Spleen (tissue), 11 donors: ENCODE results near the gene PXYLP1. TPM values are rescaled to one million over a fixed set of nuclear protein-coding genes. Genes with fewer than 3 reads are reported as not detected.

Experiments
- DNase-seq: peaks from one replicate; pipeline ENCODE4 v3.0.0-alpha.2; 2020
- H3K27ac ChIP-seq, 8 donors: fragments of 200-600 bp; sonication (generic) in 7 of 8; 1 replicate in 4 of 8; 2 replicates in 4 of 8; pipeline versions ENCODE4 v1.5.0 to v1.8.0; 2016 to 2021; ENCODE audit warnings: inconsistent platforms in 4 of 8, mild to moderate bottlenecking in 4 of 8, moderate library complexity in 1 of 8
- H3K27me3 ChIP-seq, 7 donors: fragments of 200-600 bp; sonication (generic) in 6 of 7; replicated peaks in 1 of 7; 1 replicate in 4 of 7; 2 replicates in 3 of 7; pipeline versions ENCODE4 v1.5.0 to v1.8.0; 2016 to 2021; ENCODE audit warnings: inconsistent platforms in 3 of 7, mild to moderate bottlenecking in 1 of 7
- H3K36me3 ChIP-seq, 6 donors: fragments of 200-600 bp; sonication (generic) in 5 of 6; 1 replicate in 4 of 6; 2 replicates in 2 of 6; pipeline versions ENCODE4 v1.5.0 to v1.8.0; 2016 to 2021; ENCODE audit warnings: inconsistent platforms in 2 of 6
- H3K4me1 ChIP-seq, 6 donors: fragments of 200-600 bp; sonication (generic) in 5 of 6; 1 replicate in 3 of 6; 2 replicates in 3 of 6; pipeline versions ENCODE4 v1.5.0 to v1.8.0; 2016 to 2021; ENCODE audit warnings: inconsistent platforms in 3 of 6
- H3K4me3 ChIP-seq, 8 donors: fragments of 200-600 bp; sonication (generic) in 7 of 8; 1 replicate in 4 of 8; 2 replicates in 4 of 8; pipeline versions ENCODE4 v1.5.0 to v1.8.0; 2016 to 2021; ENCODE audit warnings: inconsistent platforms in 4 of 8, mild to moderate bottlenecking in 4 of 8, moderate library complexity in 2 of 8
- H3K9me3 ChIP-seq, 8 donors: fragments of 200-600 bp; sonication (generic) in 7 of 8; 1 replicate in 4 of 8; 2 replicates in 4 of 8; pipeline versions ENCODE4 v1.5.0 to v1.8.0; 2016 to 2021; ENCODE audit warnings: inconsistent platforms in 4 of 8
- POLR2A ChIP-seq, 3 donors: fragments of 450-650 bp; IDR thresholded peaks; one replicate each; pipeline ENCODE4 v1.5.1; 2017; ENCODE audit warnings: antibody characterized with exemption in 3 of 3, mild to moderate bottlenecking in 1 of 3
- POLR2AphosphoS5 ChIP-seq, 3 donors: sonication (generic); formaldehyde crosslinking; IDR thresholded peaks; one replicate each; pipeline ENCODE4 v1.5.1; 2017; ENCODE audit warnings: antibody characterized with exemption in 3 of 3
- WGBS, 5 donors: extraction: QIAGEN DNeasy Blood & Tissue Kit in 3 of 5; methylation state at CpG; one replicate each; pipeline versions ENCODE4 v1.1.5 to v1.1.7; 2013 to 2018; 5-methylcytosine and 5-hydroxymethylcytosine counted together
- intact Hi-C: fragments of 100-400 bp; cut with DNase I; formaldehyde crosslinking; loops from one replicate; pipeline ENCODE4 v1.15.0; 2023; ENCODE audit warnings: low total_unique reads
- polyA plus RNA-seq, 3 donors: library from polyadenylated mRNA; stranded (reverse); fragments of 200-250 nt; gene quantifications; one replicate each; pipeline ENCODE4 v1.2.1, GENCODE V29; 2013
- total RNA-seq, 7 donors: library from RNA; depleted of rRNA in 3 of 7; stranded (reverse); fragments of >200 nt in 3 of 7; fragmentation: NEBNext Ultra II Directional in 4 of 7; extraction: Animal tissue kit (Norgen Biotek cat#: 25700) in 4 of 7; gene quantifications; one replicate each; pipeline versions ENCODE4 v1.1.0 to v1.2.1, GENCODE V29; 2016 to 2021
- TF ChIP-seq, protein P1 (sequence below), 11 experiments: fragments of 200-600 bp in 7 of 11; fragments of 450-650 bp in 4 of 11; sonication (generic) in 4 of 11; IDR thresholded peaks in 8 of 11; conservative IDR thresholded peaks in 3 of 11; 1 replicate in 7 of 11; 2 replicates in 4 of 11; pipeline versions ENCODE4 v1.4.0 to v1.8.0; 2016 to 2021; ENCODE audit warnings: antibody characterized with exemption in 11 of 11, inconsistent platforms in 4 of 11, mild to moderate bottlenecking in 1 of 11
- donor health status: healthy with polysubstance abuse.
- donor health status: DM: no; HTN: no; CAD: no; lungs with moderate emphysema.
- donor health status: DM: no; HTN: no; CAD: no.
- donor health status: Bipolar disorder and iron deficiency.
- donor health status: healthy.
- donor health status: DM: no; HTN: no; CAD: no.
- donor health status: DM: yes; HTN: yes; CAD: no.

Gene PXYLP1
- total and polyA plus RNA-seq, 10 donors = 2.9 to 15.6 (median 7.4) TPM

DNA sequence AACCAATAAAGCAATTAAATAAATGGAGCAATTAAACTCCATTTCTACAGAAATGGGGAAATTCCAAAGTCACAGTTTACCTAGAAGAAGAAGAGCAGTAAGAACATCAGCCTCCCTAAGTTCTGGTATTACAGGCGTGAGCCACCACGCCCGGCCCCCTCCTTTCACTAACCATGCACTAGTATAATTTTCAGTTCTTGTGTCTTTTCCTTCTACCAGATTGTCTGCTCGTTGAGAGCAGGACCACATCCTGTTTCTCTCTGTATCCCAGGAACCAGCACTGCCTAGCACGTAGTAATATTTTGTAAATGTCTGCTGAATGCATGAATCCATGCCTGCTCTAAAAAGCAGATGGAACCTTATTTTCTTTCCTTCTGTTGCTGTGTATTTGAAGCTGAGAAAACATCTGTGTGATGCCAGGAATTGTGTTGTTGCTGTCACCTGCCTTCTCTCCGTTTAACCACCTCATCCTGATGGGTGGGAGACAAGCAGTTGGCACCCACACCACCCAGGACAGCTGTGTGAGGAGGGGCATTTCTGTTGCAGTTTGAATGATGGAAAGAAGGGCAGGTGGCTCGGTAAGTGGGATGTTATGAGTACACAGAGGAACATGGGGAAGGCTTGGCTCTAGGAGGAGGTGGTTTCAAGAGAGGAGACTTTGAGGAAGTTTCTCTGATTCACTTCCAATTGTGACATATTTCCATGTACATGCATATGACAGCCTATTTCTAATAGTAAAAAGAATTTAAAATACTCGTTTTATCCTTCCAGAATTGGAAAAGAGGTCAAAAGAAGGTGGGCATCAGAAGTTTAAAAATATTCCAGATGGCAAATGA is 30.1 kb downstream of the PXYLP1 start:
- DNase-seq = no peak
- Histone ChIP-seq H3K36me3 (peaks cover 0 to 37% (median 0%) of the 10 kb centered on the region in 6 donors), H3K4me1 (peaks cover 0 to 9% (median 1%) of the 10 kb centered on the region in 6 donors), H3K9me3 (no peaks in the 10 kb centered on the region), H3K27ac (no peak overlapping the region), H3K4me3 (no peak overlapping the region), H3K27me3 (no peaks in the 10 kb centered on the region)
- TF ChIP-seq POLR2AphosphoS5 (IDR thresholded peaks at IDR 0.05) (no peak), POLR2A (IDR thresholded peaks at IDR 0.05) (no peak)
- TF ChIP-seq, protein P1, sequence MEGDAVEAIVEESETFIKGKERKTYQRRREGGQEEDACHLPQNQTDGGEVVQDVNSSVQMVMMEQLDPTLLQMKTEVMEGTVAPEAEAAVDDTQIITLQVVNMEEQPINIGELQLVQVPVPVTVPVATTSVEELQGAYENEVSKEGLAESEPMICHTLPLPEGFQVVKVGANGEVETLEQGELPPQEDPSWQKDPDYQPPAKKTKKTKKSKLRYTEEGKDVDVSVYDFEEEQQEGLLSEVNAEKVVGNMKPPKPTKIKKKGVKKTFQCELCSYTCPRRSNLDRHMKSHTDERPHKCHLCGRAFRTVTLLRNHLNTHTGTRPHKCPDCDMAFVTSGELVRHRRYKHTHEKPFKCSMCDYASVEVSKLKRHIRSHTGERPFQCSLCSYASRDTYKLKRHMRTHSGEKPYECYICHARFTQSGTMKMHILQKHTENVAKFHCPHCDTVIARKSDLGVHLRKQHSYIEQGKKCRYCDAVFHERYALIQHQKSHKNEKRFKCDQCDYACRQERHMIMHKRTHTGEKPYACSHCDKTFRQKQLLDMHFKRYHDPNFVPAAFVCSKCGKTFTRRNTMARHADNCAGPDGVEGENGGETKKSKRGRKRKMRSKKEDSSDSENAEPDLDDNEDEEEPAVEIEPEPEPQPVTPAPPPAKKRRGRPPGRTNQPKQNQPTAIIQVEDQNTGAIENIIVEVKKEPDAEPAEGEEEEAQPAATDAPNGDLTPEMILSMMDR (IDR thresholded peaks at IDR 0.05 in 8 of 11, conservative IDR thresholded peaks at IDR 0.05 in 3 of 11) = no peak
- intact Hi-C loops = no loop called here
- 67 to 78% (median 69%) methylated on average over 8 of the region's 8 CpGs for WGBS, 5 donors

- Histone ChIP-seq H3K9me3 (no peaks in the 10 kb centered on the region), H3K27me3 (no peaks in the 10 kb centered on the region), H3K4me1 (peaks cover 0 to 16% (median 5%) of the 10 kb centered on the region in 6 donors), H3K4me3 (no peak overlapping the region), H3K27ac (no peak overlapping the region), H3K36me3 (peaks cover 0 to 37% (median 0%) of the 10 kb centered on the region in 6 donors)
- intact Hi-C loops = no loop called here
- no peak for DNase-seq
- TF ChIP-seq, protein P1 (IDR thresholded peaks at IDR 0.05 in 8 of 11, conservative IDR thresholded peaks at IDR 0.05 in 3 of 11) = no peak
- no peak for TF ChIP-seq POLR2AphosphoS5 (IDR thresholded peaks at IDR 0.05)
- no peak for TF ChIP-seq POLR2A (IDR thresholded peaks at IDR 0.05)
- WGBS, 5 donors = 86 to 94% (median 90%) methylated on average over 4 of the region's 4 CpGs
Observed at GRCh38 chr3:141262308-141262705, 30.7 kb downstream of the PXYLP1 start.

- Histone ChIP-seq H3K9me3 (no peaks in the 10 kb centered on the region), H3K4me1 (peaks cover 0 to 27% (median 11%) of the 10 kb centered on the region in 6 donors), H3K4me3 (no peak overlapping the region), H3K27me3 (no peaks in the 10 kb centered on the region), H3K36me3 (peaks cover 0 to 24% (median 0%) of the 10 kb centered on the region in 6 donors), H3K27ac (peak overlapping the region in 4 of 8 donors; percentile 70 to 80 (median 78))
- TF ChIP-seq POLR2A (IDR thresholded peaks at IDR 0.05) = no peak
- TF ChIP-seq, protein P1 (IDR thresholded peaks at IDR 0.05 in 8 of 11, conservative IDR thresholded peaks at IDR 0.05 in 3 of 11) = no peak
- TF ChIP-seq POLR2AphosphoS5 (IDR thresholded peaks at IDR 0.05) = no peak
- 87 to 97% (median 96%) methylated on average over 9 of the region's 9 CpGs for WGBS, 5 donors
- DNase-seq = no peak
- intact Hi-C loops = no loop called here
Observed at GRCh38 chr3:141266186-141266585, 34.6 kb downstream of the PXYLP1 start.
